Smooth muscle cell (in vitro differentiated cells): ENCODE results near the gene C1orf35. TPM values are rescaled to one million over a fixed set of nuclear protein-coding genes. Genes with fewer than 3 reads are reported as not detected.

ENCODE experiments used
- DNase-seq: peaks from one replicate; lab custom pipeline; 2025; ENCODE audit not compliant: unreplicated experiment; lab: John Stamatoyannopoulos, UW
- H2AFZ ChIP-seq: fragments of 200-600 bp; sonication (generic); 2 replicates; pipeline ENCODE4 v1.6.0; 2016; ENCODE audit warnings: antibody characterized with exemption, low read depth, mild to moderate bottlenecking
- H3F3A ChIP-seq: fragments of 200-600 bp; sonication (generic); 2 replicates; pipeline ENCODE4 v1.6.0; 2017; ENCODE audit warnings: antibody characterized with exemption, low read depth
- H3K27ac ChIP-seq: fragments of 200-600 bp; sonication (generic); 2 replicates; pipeline ENCODE4 v1.5.1; 2016; ENCODE audit warnings: low read depth, mild to moderate bottlenecking
- H3K27me3 ChIP-seq: fragments of 200-600 bp; sonication (generic); 2 replicates; pipeline ENCODE4 v1.6.1; 2016; ENCODE audit warnings: low read depth, mild to moderate bottlenecking
- H3K36me3 ChIP-seq: fragments of 200-600 bp; sonication (generic); 2 replicates; pipeline ENCODE4 v1.5.1; 2016; ENCODE audit warnings: low read depth
- H3K4me1 ChIP-seq: fragments of 200-600 bp; sonication (generic); 2 replicates; pipeline ENCODE4 v1.5.1; 2016; ENCODE audit warnings: low read depth
- H3K4me2 ChIP-seq: fragments of 200-600 bp; sonication (generic); 2 replicates; pipeline ENCODE4 v1.6.0; 2016; ENCODE audit warnings: mild to moderate bottlenecking
- H3K4me3 ChIP-seq: fragments of 200-600 bp; sonication (generic); 2 replicates; pipeline ENCODE4 v1.5.1; 2016; ENCODE audit warnings: mild to moderate bottlenecking
- H3K79me2 ChIP-seq: fragments of 200-600 bp; sonication (generic); 2 replicates; pipeline ENCODE4 v1.6.0; 2016; ENCODE audit warnings: low read depth, mild to moderate bottlenecking
- H3K9ac ChIP-seq: fragments of 200-600 bp; sonication (generic); 2 replicates; pipeline ENCODE4 v1.6.0; 2016; ENCODE audit warnings: low read depth
- H3K9me3 ChIP-seq: fragments of 200-600 bp; sonication (generic); replicated peaks from 2 replicates; pipeline ENCODE4 v1.5.1; 2016; ENCODE audit warnings: low read depth
- H4K20me1 ChIP-seq: fragments of 200-600 bp; sonication (generic); 2 replicates; pipeline ENCODE4 v1.6.0; 2016; ENCODE audit warnings: low read depth
- CTCF ChIP-seq: fragments of 200-600 bp; sonication (generic); IDR thresholded peaks from 2 replicates; pipeline ENCODE4 v1.5.1; 2017; ENCODE audit warnings: borderline replicate concordance, mild to moderate bottlenecking, antibody characterized with exemption; ENCODE audit not compliant: insufficient read depth, poor library complexity, severe bottlenecking
- WGBS: methylation state at CpG from one replicate; pipeline ENCODE4 v1.1.7; 2016; ENCODE audit warnings: low lambda C conversion rate; 5-methylcytosine and 5-hydroxymethylcytosine counted together
- polyA plus RNA-seq: library from polyadenylated mRNA; unstranded; fragments of >200 nt; fragmentation: Nextera tagmentation; extraction: Ambion mirVana; gene quantifications from 2 replicates; pipeline ENCODE4 v1.2.1, GENCODE V29; 2016
- total RNA-seq: library from RNA; depleted of rRNA; stranded (reverse); fragments of >200 nt; gene quantifications from 2 replicates; pipeline ENCODE4 v1.2.3, GENCODE V29; 2014

Gene C1orf35
- total and polyA plus RNA-seq, 2 experiments from 2014 or later, result 7.6 to 18.7 TPM

GRCh38 chr1:228090613-228091081 is 12.5 kb downstream of the C1orf35 start:
- Histone ChIP-seq H3K27me3 (no peaks in the 10 kb centered on the region), H4K20me1 (peaks cover 100% of the 10 kb centered on the region), H3K79me2 (peaks cover 100% of the 10 kb centered on the region), H3K9me3 (no peaks in the 10 kb centered on the region), H3K4me2 (peak overlapping the region; percentile 44), H2AFZ (no peak overlapping the region), H3K27ac (peak overlapping the region; percentile 96), H3K36me3 (no peaks in the 10 kb centered on the region), H3K4me3 (no peak overlapping the region), H3F3A (peaks cover 23% of the 10 kb centered on the region), H3K9ac (no peak overlapping the region), H3K4me1 (peaks cover 25% of the 10 kb centered on the region)
- TF ChIP-seq CTCF, result no peak
- 43% methylated on average over 2 of the region's 2 CpGs for WGBS
- no peak for DNase-seq

- Histone ChIP-seq H3K4me2 (peak overlapping the region; percentile 44), H3K36me3 (no peaks in the 10 kb centered on the region), H3K9me3 (no peaks in the 10 kb centered on the region), H3K27ac (peak overlapping the region; percentile 96), H3F3A (peaks cover 20% of the 10 kb centered on the region), H3K4me1 (peaks cover 34% of the 10 kb centered on the region), H3K9ac (no peak overlapping the region), H4K20me1 (peaks cover 100% of the 10 kb centered on the region), H3K27me3 (no peaks in the 10 kb centered on the region), H2AFZ (no peak overlapping the region), H3K4me3 (no peak overlapping the region), H3K79me2 (peaks cover 100% of the 10 kb centered on the region)
- TF ChIP-seq CTCF, result no peak
- WGBS, result 93% methylated on average over 12 of the region's 12 CpGs
- no peak for DNase-seq
These were observed 13.4 kb downstream of the C1orf35 start for GRCh38 chr1:228089519-228090380.

GRCh38 chr1:228088586-228089498 is 14.3 kb downstream of the C1orf35 start:
- Histone ChIP-seq H4K20me1 (peaks cover 100% of the 10 kb centered on the region), H3K4me1 (peaks cover 42% of the 10 kb centered on the region), H2AFZ (no peak overlapping the region), H3K9ac (no peak overlapping the region), H3F3A (peaks cover 28% of the 10 kb centered on the region), H3K4me3 (no peak overlapping the region), H3K27me3 (no peaks in the 10 kb centered on the region), H3K4me2 (peak overlapping the region; percentile 88), H3K36me3 (no peaks in the 10 kb centered on the region), H3K79me2 (peaks cover 100% of the 10 kb centered on the region), H3K9me3 (no peaks in the 10 kb centered on the region), H3K27ac (peak overlapping the region; percentile 96)
- 89% methylated on average over 21 of the region's 21 CpGs for WGBS
- TF ChIP-seq CTCF, result no peak
- no peak for DNase-seq
